Right atrium auricular region (tissue), 2 donors: ENCODE data around the gene AFDN. TPM values are rescaled to one million over a fixed set of nuclear protein-coding genes. Genes with fewer than 3 reads are reported as not detected.

Experiments
- DNase-seq: peaks from one replicate; pipeline ENCODE4 v3.0.0-alpha.2; 2019; ENCODE audit warnings: low spot score
- H3K27ac ChIP-seq, 2 donors: fragments of 200-600 bp; sonication (generic); 1 replicate in 1 of 2; 2 replicates in 1 of 2; pipeline ENCODE4 v1.5.1; 2016 to 2019
- H3K27me3 ChIP-seq, 2 donors: fragments of 200-600 bp; sonication (generic); one replicate each; pipeline versions ENCODE4 v1.5.1 to v1.6.0; 2017 to 2019
- H3K36me3 ChIP-seq: fragments of 200-600 bp; sonication (generic); one replicate; pipeline ENCODE4 v1.5.1; 2016
- H3K4me1 ChIP-seq, 2 donors: fragments of 200-600 bp; sonication (generic); one replicate each; pipeline versions ENCODE4 v1.5.1 to v1.6.0; 2017 to 2019
- H3K4me3 ChIP-seq, 2 donors: fragments of 200-600 bp; sonication (generic); 1 replicate in 1 of 2; 2 replicates in 1 of 2; pipeline ENCODE4 v1.5.1; 2017 to 2019; ENCODE audit warnings: mild to moderate bottlenecking in 1 of 2, moderate library complexity in 1 of 2
- H3K9me3 ChIP-seq, 2 donors: fragments of 200-600 bp; sonication (generic); one replicate each; pipeline ENCODE4 v1.5.1; 2019
- total RNA-seq, 2 donors: library from RNA; depleted of rRNA; stranded (reverse); fragments of >200 nt; gene quantifications; one replicate each; pipeline ENCODE4 v1.1.0, GENCODE V29; 2016
- TF ChIP-seq, protein P1 (sequence below), 2 donors: fragments of 200-600 bp; sonication (generic); IDR thresholded peaks; one replicate each; pipeline ENCODE4 v1.5.1; 2019; ENCODE audit warnings: antibody characterized with exemption in 2 of 2

AFDN gene
- total RNA-seq, 2 donors from 2014 or later, result 51.6 to 51.8 TPM

DNA sequence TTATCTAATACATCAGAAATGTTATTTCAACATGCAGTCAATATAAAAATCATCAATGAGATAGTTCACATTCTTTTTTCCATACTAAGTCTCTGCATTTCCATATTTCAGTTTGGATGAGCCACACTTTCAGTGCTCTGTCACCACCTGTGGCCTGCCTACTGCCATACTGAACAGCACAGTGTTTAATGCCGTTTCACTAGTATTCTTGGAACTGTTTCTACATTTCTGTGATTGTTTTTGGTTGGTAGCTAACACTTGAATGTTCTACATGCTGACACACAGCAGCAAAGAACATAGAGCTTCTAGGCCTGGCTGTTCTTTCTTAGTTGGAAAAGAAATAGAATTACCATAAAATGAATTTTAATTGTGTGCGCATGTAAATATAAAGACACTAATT, 109.3 kb downstream of the AFDN start:
- no peak for DNase-seq
- peaks cover 0 to 13% of the 10 kb centered on the region in 2 donors for H3K4me1 ChIP-seq
- peak overlapping the region; percentile 32 to 51 for H3K27ac ChIP-seq
- H3K27me3 ChIP-seq, result no peaks in the 10 kb centered on the region
- H3K4me3 ChIP-seq, result peak overlapping the region in 1 of 2 donors; percentile 24
- no peaks in the 10 kb centered on the region for H3K36me3 ChIP-seq
- TF ChIP-seq, protein P1, sequence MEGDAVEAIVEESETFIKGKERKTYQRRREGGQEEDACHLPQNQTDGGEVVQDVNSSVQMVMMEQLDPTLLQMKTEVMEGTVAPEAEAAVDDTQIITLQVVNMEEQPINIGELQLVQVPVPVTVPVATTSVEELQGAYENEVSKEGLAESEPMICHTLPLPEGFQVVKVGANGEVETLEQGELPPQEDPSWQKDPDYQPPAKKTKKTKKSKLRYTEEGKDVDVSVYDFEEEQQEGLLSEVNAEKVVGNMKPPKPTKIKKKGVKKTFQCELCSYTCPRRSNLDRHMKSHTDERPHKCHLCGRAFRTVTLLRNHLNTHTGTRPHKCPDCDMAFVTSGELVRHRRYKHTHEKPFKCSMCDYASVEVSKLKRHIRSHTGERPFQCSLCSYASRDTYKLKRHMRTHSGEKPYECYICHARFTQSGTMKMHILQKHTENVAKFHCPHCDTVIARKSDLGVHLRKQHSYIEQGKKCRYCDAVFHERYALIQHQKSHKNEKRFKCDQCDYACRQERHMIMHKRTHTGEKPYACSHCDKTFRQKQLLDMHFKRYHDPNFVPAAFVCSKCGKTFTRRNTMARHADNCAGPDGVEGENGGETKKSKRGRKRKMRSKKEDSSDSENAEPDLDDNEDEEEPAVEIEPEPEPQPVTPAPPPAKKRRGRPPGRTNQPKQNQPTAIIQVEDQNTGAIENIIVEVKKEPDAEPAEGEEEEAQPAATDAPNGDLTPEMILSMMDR (IDR thresholded peaks at IDR 0.05), result no peak
- H3K9me3 ChIP-seq, result no peaks in the 10 kb centered on the region

DNA sequence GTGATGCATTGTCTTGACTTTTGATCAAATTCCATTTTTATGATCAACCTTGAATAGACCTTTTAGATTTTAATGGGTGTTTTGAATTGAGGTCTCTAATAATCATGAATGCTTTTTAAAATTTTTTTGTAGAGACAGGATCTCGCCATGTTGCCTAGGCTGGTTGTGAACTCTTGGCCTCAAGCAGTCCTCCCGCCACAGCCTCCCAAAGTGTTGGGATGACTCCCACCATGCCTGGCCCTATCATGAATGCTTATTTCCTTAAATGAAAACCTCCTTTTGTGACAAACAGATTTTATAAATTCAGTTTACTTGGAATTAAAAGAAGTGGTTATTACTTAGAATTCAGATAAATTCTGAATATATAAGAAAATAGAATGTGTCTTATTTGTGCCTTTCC, 110.6 kb downstream of the AFDN start:
- no peaks in the 10 kb centered on the region for H3K36me3 ChIP-seq
- H3K4me3 ChIP-seq, result peak overlapping the region in 1 of 2 donors; percentile 24
- no peak overlapping the region for H3K27ac ChIP-seq
- no peak for DNase-seq
- no peaks in the 10 kb centered on the region for H3K27me3 ChIP-seq
- no peaks in the 10 kb centered on the region for H3K9me3 ChIP-seq
- H3K4me1 ChIP-seq, result peaks cover 0 to 13% of the 10 kb centered on the region in 2 donors
- TF ChIP-seq, protein P1 (IDR thresholded peaks at IDR 0.05), result no peak

DNA sequence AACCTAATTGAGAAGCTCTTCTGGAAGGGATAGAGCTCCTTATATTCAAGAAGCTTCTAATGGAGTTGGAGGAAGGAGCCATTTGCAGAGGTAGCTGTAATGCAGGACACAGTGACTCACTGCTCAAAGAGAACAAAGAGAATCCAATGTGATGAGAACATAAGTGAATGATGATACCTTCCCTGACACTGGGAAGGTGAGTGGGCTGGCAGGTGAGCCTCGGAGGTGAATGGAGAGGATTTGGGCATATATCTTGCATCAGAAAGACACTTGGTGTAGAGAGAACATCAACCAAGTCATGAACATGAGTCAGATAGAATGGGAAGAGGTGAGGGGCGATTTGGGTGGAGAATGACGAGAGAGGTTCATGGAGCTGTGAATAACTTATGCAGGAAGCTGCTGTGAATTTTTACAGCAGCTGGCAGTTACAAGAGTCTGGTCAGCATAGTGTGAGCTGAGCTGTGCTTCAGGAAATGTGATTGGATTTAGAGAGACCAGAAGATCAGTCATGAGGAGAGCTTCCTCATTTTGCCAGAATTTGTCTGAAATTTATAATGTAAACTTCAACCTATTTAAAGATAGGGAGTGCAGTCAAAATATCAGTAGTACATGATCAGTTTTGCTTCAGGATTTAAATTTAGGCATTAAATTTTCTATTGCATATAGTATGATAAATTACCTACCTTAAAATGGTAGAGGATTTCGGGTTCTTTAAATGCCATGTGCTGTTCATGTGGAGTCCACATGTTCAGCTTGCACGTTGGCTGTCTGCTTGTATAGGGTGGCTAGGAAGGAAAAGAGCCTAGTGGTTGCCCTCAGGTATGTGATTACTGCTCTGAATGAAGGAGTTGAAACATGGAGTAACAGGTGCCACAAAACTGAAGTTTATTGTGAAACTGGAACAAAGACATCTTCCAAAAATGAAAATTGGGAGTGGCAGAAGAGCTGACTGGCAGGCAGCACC, 111.5 kb downstream of the AFDN start:
- Histone ChIP-seq H3K27ac (no peak overlapping the region), H3K4me1 (peaks cover 0 to 13% of the 10 kb centered on the region in 2 donors), H3K9me3 (no peaks in the 10 kb centered on the region), H3K36me3 (no peaks in the 10 kb centered on the region), H3K4me3 (no peak overlapping the region), H3K27me3 (no peaks in the 10 kb centered on the region)
- DNase-seq, result no peak
- TF ChIP-seq, protein P1 (IDR thresholded peaks at IDR 0.05), result no peak

- peaks cover 31% of the 10 kb centered on the region for H3K36me3 ChIP-seq
- no peak for DNase-seq
- H3K27me3 ChIP-seq, result no peaks in the 10 kb centered on the region
- H3K9me3 ChIP-seq, result no peaks in the 10 kb centered on the region
- H3K27ac ChIP-seq, result no peak overlapping the region
- TF ChIP-seq, protein P1 (IDR thresholded peaks at IDR 0.05), result no peak
- H3K4me1 ChIP-seq, result no peaks in the 10 kb centered on the region
- H3K4me3 ChIP-seq, result no peak overlapping the region
Observed at GRCh38 chr6:167941822-167942221, 115.1 kb downstream of the AFDN start.

DNA sequence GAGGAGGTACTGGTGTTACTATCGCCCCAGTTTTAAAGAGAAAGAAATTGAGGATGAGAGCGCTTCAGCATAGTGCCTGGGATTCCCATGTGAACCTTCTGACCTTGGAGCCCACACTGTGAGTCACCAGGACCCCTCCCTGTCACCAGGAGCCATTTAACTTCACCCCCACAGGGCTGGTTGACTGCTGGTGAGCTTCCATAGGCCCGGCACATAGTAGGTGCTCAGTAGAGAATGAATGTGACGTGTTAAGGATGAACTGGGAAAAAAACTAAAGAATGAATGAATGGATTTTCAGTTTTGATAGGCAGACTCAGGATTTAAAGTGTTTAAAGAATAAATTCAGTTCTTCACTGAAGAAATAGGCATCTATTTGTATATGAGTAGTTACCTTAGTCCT, 117.4 kb downstream of the AFDN start:
- peaks cover 49% of the 10 kb centered on the region for H3K36me3 ChIP-seq

More for the DNA sequence above, 117.4 kb downstream of the AFDN start:
- DNase-seq, result no peak
- no peaks in the 10 kb centered on the region for H3K4me1 ChIP-seq
- H3K27ac ChIP-seq, result no peak overlapping the region
- TF ChIP-seq, protein P1 (IDR thresholded peaks at IDR 0.05), result no peak
- H3K27me3 ChIP-seq, result no peaks in the 10 kb centered on the region
- H3K9me3 ChIP-seq, result no peaks in the 10 kb centered on the region
- H3K4me3 ChIP-seq, result no peak overlapping the region
